Progenitor cell of endocrine pancreas (in vitro differentiated cells): ENCODE measurements around the gene XRCC5. TPM values are rescaled to one million over a fixed set of nuclear protein-coding genes. Genes with fewer than 3 reads are reported as not detected.
"Not testable (repeated sequence)": the region's sequence is repeated elsewhere in the genome, so short reads cannot be mapped to it uniquely, and the experiment has no call there.

Experiments used
- DNase-seq: peaks from one replicate; pipeline ENCODE4 v3.0.0; 2021; ENCODE audit warnings: low spot score; ENCODE audit not compliant: unreplicated experiment
- H3K27ac Mint-ChIP-seq: 2 replicates; pipeline ENCODE4 v1.8.0; 2021; ENCODE audit warnings: mild to moderate bottlenecking, moderate library complexity, mixed read lengths
- H3K27me3 Mint-ChIP-seq: 2 replicates; pipeline ENCODE4 v1.8.0; 2021; ENCODE audit warnings: mixed read lengths
- H3K36me3 Mint-ChIP-seq: 2 replicates; pipeline ENCODE4 v1.8.0; 2022; ENCODE audit warnings: mixed read lengths; ENCODE audit not compliant: insufficient read depth
- H3K4me1 Mint-ChIP-seq: 2 replicates; pipeline ENCODE4 v1.8.0; 2021; ENCODE audit warnings: low read depth, mixed read lengths
- H3K4me3 Mint-ChIP-seq: 2 replicates; pipeline ENCODE4 v1.8.0; 2021; ENCODE audit warnings: low read depth, mild to moderate bottlenecking, moderate library complexity, mixed read lengths
- H3K9me3 Mint-ChIP-seq: 2 replicates; pipeline ENCODE4 v1.8.0; 2021; ENCODE audit warnings: low read depth, mixed read lengths
- CTCF ChIP-seq: fragments of 200-600 bp; sonication (generic); IDR thresholded peaks from one replicate; pipeline ENCODE4 v1.5.0; 2021; ENCODE audit warnings: antibody characterized with exemption, mild to moderate bottlenecking; ENCODE audit not compliant: unreplicated experiment
- total RNA-seq: library from RNA; stranded (reverse); gene quantifications from 2 replicates; pipeline ENCODE4 v1.2.1, GENCODE V29; 2021

The XRCC5 gene
- total RNA-seq, 1 donor from 2014 or later, result 378 TPM

GRCh38 chr2:216201692-216202306 lies 92.7 kb downstream of the XRCC5 start:
- Mint-ChIP-seq H3K27ac (peak overlapping the region; percentile 95), H3K27me3 (no peaks in the 10 kb centered on the region)

GRCh38 chr2:216202626-216203250 lies 93.6 kb downstream of the XRCC5 start:
- H3K4me3 Mint-ChIP-seq, result peak overlapping the region; percentile 4
- H3K36me3 Mint-ChIP-seq, result peaks cover 57% of the 10 kb centered on the region
- peak overlapping the region; percentile 95 for H3K27ac Mint-ChIP-seq
- H3K9me3 Mint-ChIP-seq, result no peaks in the 10 kb centered on the region
- peaks cover 35% of the 10 kb centered on the region for H3K4me1 Mint-ChIP-seq
- DNase-seq, result no peak
- no peaks in the 10 kb centered on the region for H3K27me3 Mint-ChIP-seq
- no peak for TF ChIP-seq CTCF

More at GRCh38 chr2:216201692-216202306, 92.7 kb downstream of the XRCC5 start:
- no peak for TF ChIP-seq CTCF
- H3K4me1 Mint-ChIP-seq, result peaks cover 35% of the 10 kb centered on the region
- no peak for DNase-seq
- peaks cover 56% of the 10 kb centered on the region for H3K36me3 Mint-ChIP-seq
- H3K9me3 Mint-ChIP-seq, result no peaks in the 10 kb centered on the region
- H3K4me3 Mint-ChIP-seq, result no peak overlapping the region

- Mint-ChIP-seq H3K4me3 (no peak overlapping the region), H3K4me1 (peaks cover 33% of the 10 kb centered on the region), H3K9me3 (no peaks in the 10 kb centered on the region), H3K36me3 (peaks cover 56% of the 10 kb centered on the region), H3K27me3 (no peaks in the 10 kb centered on the region), H3K27ac (peak overlapping the region; percentile 54)
- DNase-seq, result no peak
- no peak for TF ChIP-seq CTCF
Measured at GRCh38 chr2:216205486-216205885, 96.3 kb downstream of the XRCC5 start.

GRCh38 chr2:216206041-216206703 lies 97.0 kb downstream of the XRCC5 start:
- Mint-ChIP-seq H3K36me3 (peaks cover 52% of the 10 kb centered on the region), H3K4me1 (peaks cover 27% of the 10 kb centered on the region), H3K27ac (no peak overlapping the region), H3K9me3 (no peaks in the 10 kb centered on the region), H3K27me3 (no peaks in the 10 kb centered on the region), H3K4me3 (no peak overlapping the region)
- TF ChIP-seq CTCF, result no peak
- no peak for DNase-seq

- H3K36me3 Mint-ChIP-seq, result peaks cover 48% of the 10 kb centered on the region
- H3K9me3 Mint-ChIP-seq, result no peaks in the 10 kb centered on the region
- DNase-seq, result no peak
- TF ChIP-seq CTCF, result no peak
- no peaks in the 10 kb centered on the region for H3K27me3 Mint-ChIP-seq
- H3K27ac Mint-ChIP-seq, result no peak overlapping the region
- peaks cover 21% of the 10 kb centered on the region for H3K4me1 Mint-ChIP-seq
- no peak overlapping the region for H3K4me3 Mint-ChIP-seq
Measured at GRCh38 chr2:216206821-216207220, 97.7 kb downstream of the XRCC5 start.

GRCh38 chr2:216208661-216209060 lies 99.5 kb downstream of the XRCC5 start:
- not testable (repeated sequence) for DNase-seq, H3K9me3 Mint-ChIP-seq, H3K4me3 Mint-ChIP-seq, H3K27me3 Mint-ChIP-seq, H3K4me1 Mint-ChIP-seq
- H3K36me3 Mint-ChIP-seq, result peaks cover 41% of the 10 kb centered on the region
- H3K27ac Mint-ChIP-seq, result peak overlapping the region; percentile 60
